Measurements from ENCODE around the gene MKNK2. TPM values are rescaled to one million over a fixed set of nuclear protein-coding genes. Genes with fewer than 3 reads are reported as not detected.

Gene MKNK2
- 100 to 1,000 TPM in 1 of 4 donors, 10 to 100 TPM in 3; 47.6 to 101 (median 88.9) TPM for polyA plus RNA-seq
- long read RNA-seq, donor 1, result 0 reads
- long read RNA-seq, donor 2, transcript MKNK2-201 (14 exons, 3,774 nt), result major isoform, 5 of 13 reads
- long read RNA-seq, donor 2, partial matches to known transcripts, result 0 of 13 reads
- long read RNA-seq, donor 2, other reads (novel, unspliced or antisense), result 5 of 13 reads
- long read RNA-seq, donor 3, transcript MKNK2-201 (14 exons, 3,774 nt), result major isoform, 7 of 75 reads
- long read RNA-seq, donor 3, partial matches to known transcripts, result 62 of 75 reads
- long read RNA-seq, donor 3, other reads (novel, unspliced or antisense), result 0 of 75 reads
- long read RNA-seq, donor 4, partial matches to known transcripts, result 0 of 1 reads
- long read RNA-seq, donor 4, other reads (novel, unspliced or antisense), result 0 of 1 reads
- long read RNA-seq, donor 5, partial matches to known transcripts, result 0 of 2 reads
- long read RNA-seq, donor 5, other reads (novel, unspliced or antisense), result 0 of 2 reads
- long read RNA-seq, donor 6, partial matches to known transcripts, result 6 of 9 reads
- long read RNA-seq, donor 6, other reads (novel, unspliced or antisense), result 0 of 9 reads
- long read RNA-seq, donor 7, transcript MKNK2-201 (14 exons, 3,774 nt), result major isoform, 10 of 92 reads
- long read RNA-seq, donor 7, partial matches to known transcripts, result 80 of 92 reads
- long read RNA-seq, donor 7, other reads (novel, unspliced or antisense), result 0 of 92 reads
- long read RNA-seq, donor 8, partial matches to known transcripts, result 0 of 1 reads
- long read RNA-seq, donor 8, other reads (novel, unspliced or antisense), result 0 of 1 reads
- long read RNA-seq, donor 9, partial matches to known transcripts, result 0 of 3 reads
- long read RNA-seq, donor 9, other reads (novel, unspliced or antisense), result 0 of 3 reads
- long read RNA-seq, donor 10, transcript MKNK2-202 (14 exons, 1,744 nt), result major isoform, 17 of 31 reads
- long read RNA-seq, donor 10, transcript MKNK2-201 (14 exons, 3,774 nt), result minor isoform, 12 of 31 reads
- long read RNA-seq, donor 10, partial matches to known transcripts, result 0 of 31 reads
- long read RNA-seq, donor 10, other reads (novel, unspliced or antisense), result 0 of 31 reads

- peaks cover 0 to 38% (median 0%) of the 10 kb centered on the region in 3 donors for H3K36me3 ChIP-seq (ENCODE audit: control insufficient read depth in 3 of 3, insufficient read depth in 2 of 3, low read depth in 1 of 3, low read length in 3 of 3)
- peak within 1 kb of the TSS; percentile 88 to 93 (median 92) for H3K27ac ChIP-seq (ENCODE audit: low read depth in 1 of 3, low read length in 2 of 3)
- peak; percentile 89 to 95 for DNase-seq
- FAIRE-seq, result no peak
- WGBS, 3 donors, result 2 to 7% (median 3%) methylated on average over 24 to 93 of the region's 93 CpGs
- H3K4me3 ChIP-seq (ENCODE audit: low read depth in 1 of 3, low read length in 3 of 3), result peak within 1 kb of the TSS; percentile 93 to 99 (median 94)
- no peaks in the 10 kb centered on the region for H3K27me3 ChIP-seq (ENCODE audit: control insufficient read depth in 3 of 3, insufficient read depth in 3 of 3, low read length in 3 of 3)
- peaks cover 8 to 47% (median 18%) of the 10 kb centered on the region in 3 donors for H3K4me1 ChIP-seq (ENCODE audit: control insufficient read depth in 3 of 3, insufficient read depth in 2 of 3, low read depth in 1 of 3, low read length in 2 of 3)
- H3K9me3 ChIP-seq (ENCODE audit: control insufficient read depth in 2 of 2, insufficient read depth in 1 of 2, low read depth in 1 of 2, low read length in 1 of 2), result no peaks in the 10 kb centered on the region
Measured at GRCh38 chr19:2050991-2051772, at the start of gene MKNK2. MKNK2 (minus strand) TSS chr19:2051244; CDS start chr19:2050851, 393 bp downstream.

GRCh38 chr19:2100719-2101061, 49.6 kb upstream of the MKNK2 start:
- WGBS, 3 donors, result 91 to 98% (median 91%) methylated on average over 6 to 11 of the region's 11 CpGs
- DNase-seq, result no peak
- H3K4me1 ChIP-seq (ENCODE audit: control insufficient read depth in 3 of 3, insufficient read depth in 2 of 3, low read depth in 1 of 3, low read length in 2 of 3), result peaks cover 0 to 11% (median 0%) of the 10 kb centered on the region in 3 donors
- no peaks in the 10 kb centered on the region for H3K27me3 ChIP-seq (ENCODE audit: control insufficient read depth in 3 of 3, insufficient read depth in 3 of 3, low read length in 3 of 3)
- peaks cover 0 to 12% of the 10 kb centered on the region in 2 donors for H3K9me3 ChIP-seq (ENCODE audit: control insufficient read depth in 2 of 2, insufficient read depth in 1 of 2, low read depth in 1 of 2, low read length in 1 of 2)
- H3K4me3 ChIP-seq (ENCODE audit: low read depth in 1 of 3, low read length in 3 of 3), result no peak overlapping the region
- FAIRE-seq, result no peak
- H3K36me3 ChIP-seq (ENCODE audit: control insufficient read depth in 3 of 3, insufficient read depth in 2 of 3, low read depth in 1 of 3, low read length in 3 of 3), result peaks cover 8 to 69% (median 24%) of the 10 kb centered on the region in 3 donors
- no peak overlapping the region for H3K27ac ChIP-seq (ENCODE audit: low read depth in 1 of 3, low read length in 2 of 3)

GRCh38 chr19:2099937-2100718, 49.1 kb upstream of the MKNK2 start:
- Histone ChIP-seq H3K27me3 (ENCODE audit: control insufficient read depth in 3 of 3, insufficient read depth in 3 of 3, low read length in 3 of 3) (no peaks in the 10 kb centered on the region), H3K4me3 (ENCODE audit: low read depth in 1 of 3, low read length in 3 of 3) (no peak overlapping the region), H3K27ac (ENCODE audit: low read depth in 1 of 3, low read length in 2 of 3) (no peak overlapping the region), H3K9me3 (ENCODE audit: control insufficient read depth in 2 of 2, insufficient read depth in 1 of 2, low read depth in 1 of 2, low read length in 1 of 2) (peaks cover 0 to 6% of the 10 kb centered on the region in 2 donors), H3K4me1 (ENCODE audit: control insufficient read depth in 3 of 3, insufficient read depth in 2 of 3, low read depth in 1 of 3, low read length in 2 of 3) (peaks cover 0 to 16% (median 0%) of the 10 kb centered on the region in 3 donors), H3K36me3 (ENCODE audit: control insufficient read depth in 3 of 3, insufficient read depth in 2 of 3, low read depth in 1 of 3, low read length in 3 of 3) (peaks cover 8 to 64% (median 24%) of the 10 kb centered on the region in 3 donors)
- FAIRE-seq (no peak), DNase-seq (no peak)
- 91 to 92% (median 91%) methylated on average over 38 to 39 of the region's 39 CpGs for WGBS, 3 donors

- no peak for FAIRE-seq
- no peak for DNase-seq
- Histone ChIP-seq H3K27me3 (ENCODE audit: control insufficient read depth in 3 of 3, insufficient read depth in 3 of 3, low read length in 3 of 3) (no peaks in the 10 kb centered on the region), H3K4me1 (ENCODE audit: control insufficient read depth in 3 of 3, insufficient read depth in 2 of 3, low read depth in 1 of 3, low read length in 2 of 3) (peaks cover 0 to 21% (median 0%) of the 10 kb centered on the region in 3 donors), H3K4me3 (ENCODE audit: low read depth in 1 of 3, low read length in 3 of 3) (no peak overlapping the region), H3K27ac (ENCODE audit: low read depth in 1 of 3, low read length in 2 of 3) (no peak overlapping the region), H3K9me3 (ENCODE audit: control insufficient read depth in 2 of 2, insufficient read depth in 1 of 2, low read depth in 1 of 2, low read length in 1 of 2) (no peaks in the 10 kb centered on the region), H3K36me3 (ENCODE audit: control insufficient read depth in 3 of 3, insufficient read depth in 2 of 3, low read depth in 1 of 3, low read length in 3 of 3) (peaks cover 8 to 58% (median 24%) of the 10 kb centered on the region in 3 donors)
- 79 to 84% (median 83%) methylated on average over 15 to 16 of the region's 16 CpGs for WGBS, 3 donors
Measured at GRCh38 chr19:2099054-2099501, 48.0 kb upstream of the MKNK2 start.

- Histone ChIP-seq H3K27ac (ENCODE audit: low read depth in 1 of 3, low read length in 2 of 3) (no peak overlapping the region), H3K4me1 (ENCODE audit: control insufficient read depth in 3 of 3, insufficient read depth in 2 of 3, low read depth in 1 of 3, low read length in 2 of 3) (peaks cover 0 to 21% (median 4%) of the 10 kb centered on the region in 3 donors), H3K9me3 (ENCODE audit: control insufficient read depth in 2 of 2, insufficient read depth in 1 of 2, low read depth in 1 of 2, low read length in 1 of 2) (no peaks in the 10 kb centered on the region), H3K4me3 (ENCODE audit: low read depth in 1 of 3, low read length in 3 of 3) (no peak overlapping the region), H3K36me3 (ENCODE audit: control insufficient read depth in 3 of 3, insufficient read depth in 2 of 3, low read depth in 1 of 3, low read length in 3 of 3) (peaks cover 8 to 56% (median 22%) of the 10 kb centered on the region in 3 donors), H3K27me3 (ENCODE audit: control insufficient read depth in 3 of 3, insufficient read depth in 3 of 3, low read length in 3 of 3) (no peaks in the 10 kb centered on the region)
- FAIRE-seq (no peak), DNase-seq (no peak)
- 66 to 83% (median 76%) methylated on average over 23 of the region's 23 CpGs for WGBS, 3 donors
Measured at GRCh38 chr19:2097886-2098327, 46.9 kb upstream of the MKNK2 start.

GRCh38 chr19:2097203-2097885, 46.3 kb upstream of the MKNK2 start:
- Histone ChIP-seq H3K27ac (ENCODE audit: low read depth in 1 of 3, low read length in 2 of 3) (peak overlapping the region; percentile 16 to 89 (median 42)), H3K4me1 (ENCODE audit: control insufficient read depth in 3 of 3, insufficient read depth in 2 of 3, low read depth in 1 of 3, low read length in 2 of 3) (peaks cover 0 to 21% (median 4%) of the 10 kb centered on the region in 3 donors), H3K9me3 (ENCODE audit: control insufficient read depth in 2 of 2, insufficient read depth in 1 of 2, low read depth in 1 of 2, low read length in 1 of 2) (no peaks in the 10 kb centered on the region), H3K36me3 (ENCODE audit: control insufficient read depth in 3 of 3, insufficient read depth in 2 of 3, low read depth in 1 of 3, low read length in 3 of 3) (peaks cover 8 to 59% (median 21%) of the 10 kb centered on the region in 3 donors), H3K27me3 (ENCODE audit: control insufficient read depth in 3 of 3, insufficient read depth in 3 of 3, low read length in 3 of 3) (no peaks in the 10 kb centered on the region), H3K4me3 (ENCODE audit: low read depth in 1 of 3, low read length in 3 of 3) (peak overlapping the region in 2 of 3 donors; percentile 45 to 50)
- no peak for DNase-seq
- WGBS, 3 donors, result 12 to 23% (median 17%) methylated on average over 29 to 30 of the region's 30 CpGs
- no peak for FAIRE-seq

All from small intestine (tissue), 16 donors.